Keratinocyte (primary cell): ENCODE data around the gene ITGA6.
"Not testable (repeated sequence)": the region's sequence is repeated elsewhere in the genome, so short reads cannot be mapped to it uniquely, and the experiment has no call there.

ENCODE experiments used
- EZH2 ChIP-seq: IDR thresholded peaks from one replicate; pipeline ENCODE4 v1.6.1; 2012; ENCODE audit warnings: inconsistent platforms, mild to moderate bottlenecking, low read length, moderate library complexity
- TF ChIP-seq, protein P1 (sequence below), 3 experiments: IDR thresholded peaks in 1 of 3; conservative IDR thresholded peaks in 1 of 3; optimal IDR thresholded peaks in 1 of 3; 2 replicates in 2 of 3; 3 replicates in 1 of 3; pipeline versions ENCODE3 to v1.5.1; 2011; ENCODE audit warnings: low read length in 3 of 3, mild to moderate bottlenecking in 3 of 3, moderate library complexity in 2 of 3, control low read depth in 1 of 3, inconsistent platforms in 1 of 3; ENCODE audit not compliant: insufficient read depth in 2 of 3; ENCODE audit errors: extremely low read depth in 1 of 3

DNA sequence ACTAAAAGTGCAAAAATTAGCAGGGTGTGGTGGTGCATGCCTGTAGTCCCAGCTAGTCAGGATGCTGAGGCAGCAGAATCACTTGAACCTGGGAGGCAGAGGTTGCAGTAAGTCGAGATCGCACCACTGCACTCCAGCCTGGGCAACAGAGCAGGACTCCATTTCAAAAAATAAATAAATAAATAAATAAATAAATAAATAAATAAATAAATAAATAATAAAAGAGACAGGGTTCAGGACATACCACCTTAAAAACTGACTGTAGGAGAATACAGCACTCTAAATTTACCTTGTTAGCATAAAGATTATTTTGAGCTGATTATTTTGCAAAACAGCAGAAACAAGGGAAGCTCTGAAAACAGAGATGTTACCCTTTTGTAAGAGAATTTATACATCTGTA is 105.1 kb downstream of the ITGA6 start:
- TF ChIP-seq EZH2, result not testable (repeated sequence)
- TF ChIP-seq, protein P1, sequence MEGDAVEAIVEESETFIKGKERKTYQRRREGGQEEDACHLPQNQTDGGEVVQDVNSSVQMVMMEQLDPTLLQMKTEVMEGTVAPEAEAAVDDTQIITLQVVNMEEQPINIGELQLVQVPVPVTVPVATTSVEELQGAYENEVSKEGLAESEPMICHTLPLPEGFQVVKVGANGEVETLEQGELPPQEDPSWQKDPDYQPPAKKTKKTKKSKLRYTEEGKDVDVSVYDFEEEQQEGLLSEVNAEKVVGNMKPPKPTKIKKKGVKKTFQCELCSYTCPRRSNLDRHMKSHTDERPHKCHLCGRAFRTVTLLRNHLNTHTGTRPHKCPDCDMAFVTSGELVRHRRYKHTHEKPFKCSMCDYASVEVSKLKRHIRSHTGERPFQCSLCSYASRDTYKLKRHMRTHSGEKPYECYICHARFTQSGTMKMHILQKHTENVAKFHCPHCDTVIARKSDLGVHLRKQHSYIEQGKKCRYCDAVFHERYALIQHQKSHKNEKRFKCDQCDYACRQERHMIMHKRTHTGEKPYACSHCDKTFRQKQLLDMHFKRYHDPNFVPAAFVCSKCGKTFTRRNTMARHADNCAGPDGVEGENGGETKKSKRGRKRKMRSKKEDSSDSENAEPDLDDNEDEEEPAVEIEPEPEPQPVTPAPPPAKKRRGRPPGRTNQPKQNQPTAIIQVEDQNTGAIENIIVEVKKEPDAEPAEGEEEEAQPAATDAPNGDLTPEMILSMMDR (optimal IDR thresholded peaks at IDR 0.05 in 1 of 3, IDR thresholded peaks at IDR 0.05 in 1 of 3, conservative IDR thresholded peaks at IDR 0.05 in 1 of 3; ENCODE audit: extremely low read depth in 1 of 3, insufficient read depth in 2 of 3, low read length in 3 of 3), result not testable (repeated sequence)
